Right hindlimb (tissue), 1 donor: ENCODE results near the gene PRKCH.
"Not testable (repeated sequence)": the region's sequence is repeated elsewhere in the genome, so short reads cannot be mapped to it uniquely, and the experiment has no call there.

ENCODE experiments used
- DNase-seq: peaks from one replicate; pipeline ENCODE4 v3.0.0-alpha.2; 2018

PRKCH gene

DNA sequence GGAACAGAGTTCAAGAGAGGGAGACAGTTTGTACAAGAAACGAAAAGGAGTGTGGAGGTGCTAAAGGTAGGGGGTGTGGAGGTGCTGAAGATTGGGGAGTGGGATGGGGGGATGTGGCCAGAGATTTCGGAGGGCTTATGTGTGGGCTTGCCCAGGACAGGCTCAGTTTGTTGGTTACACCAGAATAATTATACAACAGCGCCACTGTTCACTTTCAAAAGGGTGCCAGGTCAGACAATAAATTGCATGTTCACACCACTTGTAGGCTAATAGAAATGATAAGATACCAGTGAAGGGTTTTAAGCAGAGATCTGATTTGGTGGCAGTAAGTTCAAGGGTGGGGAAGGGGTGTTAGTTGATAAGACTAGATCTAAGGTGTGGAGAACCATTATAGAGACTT lies 75.3 kb downstream of the PRKCH start:
- no peak for DNase-seq

DNA sequence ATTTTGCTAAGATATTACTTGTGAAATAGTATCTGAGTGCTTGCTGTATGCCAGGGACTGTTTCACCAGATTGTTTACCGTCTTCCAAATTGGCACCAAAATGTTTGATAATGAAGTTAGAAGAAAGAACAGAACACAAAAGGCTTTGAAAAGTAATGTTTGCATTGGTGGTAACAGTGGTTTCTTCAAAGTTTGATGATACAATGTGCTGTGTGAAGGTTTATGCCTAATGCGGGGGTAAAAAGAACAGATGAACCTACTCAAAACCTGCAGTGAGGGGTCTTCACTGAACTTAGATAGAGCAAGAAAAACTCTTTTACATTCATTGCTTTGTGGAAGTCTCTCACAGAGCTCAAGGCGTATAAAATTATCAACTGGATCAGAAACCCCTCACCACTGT lies 76.2 kb downstream of the PRKCH start:
- no peak for DNase-seq

GRCh38 chr14:61398221-61398620 lies 76.8 kb downstream of the PRKCH start:
- no peak for DNase-seq

DNA sequence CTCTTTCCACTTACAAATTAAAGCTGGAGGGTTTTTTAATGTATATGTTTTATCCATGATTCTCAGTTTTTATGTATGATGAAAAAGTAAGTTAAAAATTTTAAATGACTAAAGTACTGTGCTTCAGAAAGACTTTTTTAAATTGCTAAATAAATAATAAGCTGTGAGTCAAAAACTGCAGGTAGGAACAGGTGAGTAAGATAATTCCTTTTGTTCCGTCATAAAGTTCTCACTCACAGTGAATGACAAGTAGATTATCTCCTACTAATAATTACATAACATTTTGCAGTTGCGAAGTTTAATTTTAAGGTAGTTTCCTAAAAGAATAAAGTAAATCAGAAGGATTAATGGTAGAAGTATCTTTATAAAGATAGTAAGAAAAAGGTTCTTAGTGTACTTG lies 78.0 kb downstream of the PRKCH start:
- DNase-seq: no peak

- DNase-seq: no peak
These were observed 80.1 kb downstream of the PRKCH start for GRCh38 chr14:61401461-61401860.

GRCh38 chr14:61403411-61403810 lies 82.0 kb downstream of the PRKCH start:
- no peak for DNase-seq

DNA sequence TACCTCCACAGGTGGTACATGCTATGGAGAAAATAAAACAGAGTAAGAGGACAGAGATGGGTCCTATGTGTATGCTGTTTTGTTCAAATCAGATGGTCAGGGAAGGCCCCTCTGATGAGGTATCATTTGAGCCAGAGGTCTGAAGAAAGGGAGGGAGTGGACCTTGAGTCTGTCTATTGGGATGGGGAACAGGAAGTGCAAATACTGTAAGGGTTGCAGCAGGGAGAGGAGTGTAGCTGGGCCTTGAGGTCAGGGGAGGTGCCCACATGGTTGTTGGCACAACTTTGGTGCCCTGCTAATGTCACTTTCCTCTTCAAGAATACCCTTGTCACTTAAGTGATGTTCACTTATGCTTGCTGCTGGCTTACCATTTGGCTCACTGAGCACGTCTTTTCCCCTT lies 83.3 kb downstream of the PRKCH start:
- no peak for DNase-seq

GRCh38 chr14:61406198-61406597 lies 84.8 kb downstream of the PRKCH start:
- DNase-seq: no peak

- DNase-seq: no peak
These were observed 85.3 kb downstream of the PRKCH start for GRCh38 chr14:61406675-61407074.

DNA sequence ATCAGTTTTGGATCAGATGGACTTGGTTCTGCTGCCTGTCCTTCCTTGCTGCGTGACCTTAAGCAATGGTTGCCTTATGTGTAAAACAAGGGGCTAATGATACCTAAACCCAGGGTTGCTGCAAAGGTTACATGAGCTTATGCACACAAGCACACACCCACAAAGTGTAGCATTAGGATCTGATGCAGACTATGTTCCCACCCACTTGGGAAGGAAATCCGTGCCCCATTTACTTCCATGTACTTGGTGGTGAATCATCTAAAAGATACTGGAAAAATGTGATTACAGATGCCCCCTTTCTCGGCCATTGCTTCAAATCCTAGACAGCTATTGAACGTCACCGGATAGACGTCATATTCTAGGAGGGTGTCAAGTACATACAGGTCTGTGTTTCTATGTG lies 87.1 kb downstream of the PRKCH start:
- DNase-seq: no peak

- DNase-seq: no peak
These were observed 88.4 kb downstream of the PRKCH start for GRCh38 chr14:61409782-61410181.

- DNase-seq: not testable (repeated sequence)
These were observed 94.6 kb downstream of the PRKCH start for GRCh38 chr14:61415934-61416333.

GRCh38 chr14:61416591-61416990 lies 95.2 kb downstream of the PRKCH start:
- no peak for DNase-seq

GRCh38 chr14:61417141-61417540 lies 95.8 kb downstream of the PRKCH start:
- DNase-seq: no peak

DNA sequence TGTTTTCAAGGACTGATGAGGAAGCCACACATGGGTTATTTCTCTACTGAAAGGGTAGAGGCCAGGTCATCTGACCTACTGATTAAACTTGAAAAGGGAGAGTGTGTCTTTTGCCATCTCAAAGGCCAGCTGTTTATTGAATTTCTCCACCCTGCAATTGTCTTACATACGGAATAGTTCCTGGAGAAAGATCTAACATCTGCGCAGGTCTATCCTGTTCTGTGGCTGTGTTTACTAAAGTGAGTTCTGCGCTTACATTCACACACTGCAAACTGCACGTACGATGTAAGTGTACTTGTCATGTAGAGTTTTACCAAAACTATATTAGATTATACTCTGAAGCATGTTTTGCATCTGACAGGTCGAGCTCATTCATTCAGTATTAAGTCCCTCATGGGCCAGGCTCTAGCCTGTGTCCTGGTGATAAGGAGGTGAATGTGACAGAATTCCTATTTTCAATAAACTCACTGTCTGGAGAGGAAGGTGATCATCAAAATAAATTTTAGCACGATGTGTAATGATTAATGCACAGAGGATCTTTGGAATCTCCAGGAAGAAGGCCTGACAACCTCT lies 96.6 kb downstream of the PRKCH start:
- no peak for DNase-seq

- DNase-seq: no peak
These were observed 97.4 kb downstream of the PRKCH start for GRCh38 chr14:61418746-61419145.

- no peak for DNase-seq
These were observed 97.8 kb downstream of the PRKCH start for GRCh38 chr14:61419201-61419600.

DNA sequence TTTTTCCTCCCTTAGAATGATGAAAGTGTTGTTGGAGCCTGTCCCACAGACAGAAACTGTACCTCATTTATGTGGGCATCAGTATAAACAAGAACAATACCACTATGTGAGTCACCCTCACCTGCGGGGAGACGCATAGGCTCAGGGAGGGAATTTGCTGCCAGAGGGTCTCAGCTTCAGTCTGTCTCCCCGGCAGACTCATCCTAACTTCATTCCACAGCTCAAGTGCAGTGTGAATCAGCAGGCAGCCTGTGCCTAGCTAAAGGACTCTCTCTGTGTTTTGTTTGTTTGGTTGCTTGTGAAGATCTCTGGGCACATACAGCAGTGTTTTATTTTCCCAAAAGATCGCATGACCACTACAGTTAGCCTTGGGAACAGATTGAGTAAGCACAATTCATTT lies 98.9 kb downstream of the PRKCH start:
- no peak for DNase-seq

DNA sequence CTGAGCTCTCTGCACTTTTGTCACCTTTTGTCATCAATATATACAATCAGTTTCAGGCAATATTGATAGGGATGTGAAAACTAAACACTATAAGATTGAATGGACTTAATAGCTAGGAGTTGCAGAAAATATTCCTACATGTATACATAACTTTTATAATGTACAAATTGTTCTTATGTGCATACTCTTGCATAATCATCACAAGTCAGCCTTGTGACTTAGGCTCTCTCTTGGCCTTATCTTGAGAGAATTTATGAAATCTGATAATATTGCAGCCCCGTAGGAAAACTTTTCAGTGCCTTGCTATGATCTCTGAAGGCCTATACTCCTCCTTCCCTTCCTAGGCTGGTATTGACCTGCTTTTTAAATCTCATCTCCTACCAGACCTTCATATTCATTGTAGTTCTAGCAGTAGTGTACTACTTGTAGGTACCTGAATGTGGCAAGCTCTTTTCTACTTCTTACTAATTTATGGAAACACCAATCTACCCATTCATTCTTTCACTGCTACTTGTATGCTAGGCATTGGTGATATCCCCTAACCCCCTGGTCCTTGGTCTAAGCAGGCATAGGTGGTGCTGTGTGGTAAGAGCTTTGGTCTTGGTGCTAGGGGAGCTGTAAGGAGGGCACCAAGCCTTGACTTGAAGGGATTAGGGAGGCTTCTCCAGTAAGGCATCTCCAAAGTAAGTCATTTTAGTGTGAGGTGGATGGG lies 100.0 kb downstream of the PRKCH start:
- no peak for DNase-seq

GRCh38 chr14:61426048-61426447 lies 104.7 kb downstream of the PRKCH start:
- DNase-seq: no peak

GRCh38 chr14:61428261-61428660 lies 106.9 kb downstream of the PRKCH start:
- no peak for DNase-seq

DNA sequence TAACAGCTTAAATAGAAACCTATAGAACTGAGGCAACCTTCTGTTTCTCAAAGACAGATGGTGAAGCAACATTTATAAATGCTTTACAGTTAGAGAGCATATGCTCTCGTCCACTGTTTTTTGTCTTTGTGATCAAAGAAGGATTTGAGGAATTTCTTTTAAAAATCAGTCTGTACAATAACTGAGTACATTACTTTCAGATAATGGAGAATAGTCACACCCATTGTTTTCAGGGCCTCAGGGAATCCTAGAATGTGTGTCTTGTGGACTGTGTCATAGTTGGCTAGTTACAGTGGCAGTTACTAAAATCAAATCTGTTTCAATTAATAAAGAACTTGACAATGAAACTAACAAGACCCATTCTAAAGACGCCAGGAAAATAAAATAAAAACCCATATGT lies 107.9 kb downstream of the PRKCH start:
- DNase-seq: no peak

- no peak for DNase-seq
These were observed 108.8 kb downstream of the PRKCH start for GRCh38 chr14:61430066-61430757.

DNA sequence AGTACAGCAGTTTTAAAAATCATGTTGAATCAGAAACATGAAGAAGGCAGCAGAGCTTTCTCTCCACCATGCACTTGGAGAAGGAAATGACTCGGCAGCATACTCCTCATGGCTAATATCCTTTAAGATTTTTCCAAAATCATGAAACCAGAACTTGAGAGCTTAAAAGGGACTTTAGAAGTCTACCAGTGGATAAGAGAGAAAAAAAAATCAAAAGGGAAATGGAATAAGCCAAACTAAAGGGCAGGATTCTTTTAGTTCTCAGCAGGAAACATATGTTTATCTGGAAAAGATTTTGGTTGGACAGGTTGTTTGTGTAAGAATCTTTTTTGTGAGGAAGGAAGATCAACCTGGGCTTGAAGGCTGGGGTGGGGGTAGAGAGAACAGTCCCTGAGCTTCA lies 111.8 kb downstream of the PRKCH start:
- no peak for DNase-seq
